Inflammatory macrophage treated with lipopolysaccharide for 4 hours (primary cell): ENCODE measurements around the gene TARBP1.
"Not testable (repeated sequence)": the region's sequence is repeated elsewhere in the genome, so short reads cannot be mapped to it uniquely, and the experiment has no call there.

Experiments used
- DNase-seq: peaks from one replicate; pipeline ENCODE4 v3.0.0-alpha.2; 2020

The TARBP1 gene

DNA sequence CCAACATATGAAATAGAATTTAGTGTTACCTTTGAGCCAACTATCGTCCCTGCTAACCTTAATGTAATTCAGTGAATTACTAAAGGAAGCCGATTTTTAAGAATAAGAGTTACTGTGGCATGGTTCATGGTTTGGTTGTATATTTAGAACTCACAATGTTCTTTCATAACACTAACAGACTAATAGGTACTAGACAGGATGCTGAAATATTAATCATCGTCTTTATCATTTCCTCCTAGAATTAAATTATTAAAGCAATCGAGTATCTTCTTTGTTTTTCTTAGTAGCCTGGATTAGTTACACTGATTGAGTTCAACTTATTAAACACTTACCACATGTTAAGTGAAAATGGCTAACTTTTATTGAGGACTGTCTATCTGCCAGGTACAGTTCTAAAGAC, 47.7 kb downstream of the TARBP1 start:
- DNase-seq, result no peak

DNA sequence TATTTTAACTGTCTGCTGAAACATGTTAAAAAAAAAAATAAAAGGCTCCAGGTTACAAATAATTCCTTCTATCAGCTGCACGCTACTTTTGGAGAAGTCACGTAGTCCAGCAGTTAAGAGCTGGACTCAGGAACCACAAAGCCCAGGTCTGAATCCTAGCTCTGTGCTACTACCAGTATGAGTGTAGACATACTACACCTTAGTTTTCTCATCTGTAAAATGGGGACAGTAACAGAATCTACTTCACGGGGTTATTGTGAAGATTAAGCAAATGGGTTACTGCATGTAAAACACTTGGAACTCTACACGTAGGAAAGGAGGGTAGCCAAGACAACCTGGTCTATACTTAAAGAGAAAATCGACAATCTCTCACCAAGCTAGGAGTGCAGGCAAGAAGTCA, 48.3 kb downstream of the TARBP1 start:
- no peak for DNase-seq

DNA sequence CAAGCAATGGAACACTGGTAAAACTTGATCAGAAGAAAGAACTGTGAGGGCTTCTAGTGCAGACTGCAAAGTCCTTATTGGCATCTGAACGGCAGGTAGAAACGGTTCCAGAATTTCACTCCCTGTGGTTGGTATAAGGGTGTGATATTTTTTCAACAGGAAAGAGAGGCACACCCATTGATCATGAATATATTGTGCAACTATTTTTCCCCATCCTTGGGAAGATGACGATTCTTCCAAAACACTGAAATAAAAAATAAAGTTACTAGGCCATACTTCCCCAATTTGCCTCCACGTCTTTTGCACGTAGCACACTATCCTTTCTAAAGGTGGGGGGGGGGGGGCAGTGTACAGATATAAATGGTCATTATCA, 49.6 kb downstream of the TARBP1 start:
- no peak for DNase-seq

DNA sequence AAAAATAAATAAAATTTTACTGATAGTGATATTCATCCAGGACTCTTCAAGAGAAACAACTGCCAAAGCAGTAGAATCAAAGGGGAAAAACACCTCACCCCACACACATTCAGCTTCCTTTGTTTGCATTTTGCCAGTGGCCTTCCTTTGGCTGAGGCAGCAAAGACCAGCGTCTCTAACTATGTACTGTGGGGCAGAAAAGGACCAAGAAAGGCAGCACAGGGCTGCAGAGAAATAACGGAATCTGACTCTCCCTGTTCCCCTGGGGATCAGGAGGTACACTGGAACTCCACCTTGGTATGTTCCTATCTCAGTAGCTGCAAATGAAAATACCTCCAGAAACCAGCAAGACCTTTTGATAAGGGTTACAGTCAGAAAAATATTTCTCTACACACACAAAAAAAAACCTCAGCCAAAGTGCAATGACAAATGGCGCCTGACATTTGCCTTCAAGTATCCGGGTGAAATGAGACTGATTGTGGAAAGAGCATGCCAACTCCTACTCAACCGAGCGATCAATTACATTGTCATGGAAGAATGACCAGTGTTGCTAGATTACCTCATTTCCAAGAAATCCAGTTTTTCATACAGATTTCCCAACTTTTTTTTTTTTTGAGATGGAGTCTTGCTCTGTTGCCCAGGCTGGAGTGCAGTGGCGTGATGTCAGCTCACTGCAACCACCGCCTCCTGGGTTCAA, 50.9 kb downstream of the TARBP1 start:
- DNase-seq, result no peak

DNA sequence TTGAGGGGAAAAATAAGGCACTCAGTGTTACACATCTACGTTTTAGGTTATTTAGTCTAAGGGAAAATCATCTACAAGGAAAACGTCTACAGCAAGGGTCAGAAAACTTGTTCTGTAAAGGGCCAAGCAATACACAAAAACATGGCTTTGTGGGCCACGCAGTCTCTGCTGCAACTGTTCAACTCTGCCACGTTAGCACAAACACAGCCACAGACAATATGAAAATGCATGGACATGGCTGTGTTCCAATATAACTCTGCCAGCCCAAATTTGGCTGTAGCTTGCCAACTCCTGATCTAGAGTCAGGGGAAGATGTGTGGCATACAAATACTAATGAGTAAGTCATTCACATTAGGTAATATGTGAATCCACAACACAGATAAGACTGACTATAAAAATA, 65.0 kb downstream of the TARBP1 start:
- no peak for DNase-seq

DNA sequence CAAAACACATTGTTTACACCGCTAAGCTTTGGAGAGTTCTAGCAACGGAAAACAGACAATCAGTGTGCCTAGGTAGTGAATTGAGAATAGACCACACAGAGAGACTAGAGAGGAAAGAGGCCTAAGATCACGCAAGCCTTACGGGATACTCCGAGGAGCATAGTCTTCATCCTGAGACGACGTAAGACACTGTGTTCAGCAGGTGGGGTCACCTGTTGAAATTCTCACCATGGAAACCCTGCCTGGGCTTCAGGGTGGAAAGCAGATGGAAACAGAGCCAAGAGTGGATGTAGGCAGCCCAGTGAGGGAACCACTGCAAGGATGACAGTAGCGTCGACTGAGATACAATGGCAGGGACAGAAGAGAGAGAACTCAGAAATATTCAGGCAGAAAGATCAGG, 65.5 kb downstream of the TARBP1 start:
- no peak for DNase-seq

DNA sequence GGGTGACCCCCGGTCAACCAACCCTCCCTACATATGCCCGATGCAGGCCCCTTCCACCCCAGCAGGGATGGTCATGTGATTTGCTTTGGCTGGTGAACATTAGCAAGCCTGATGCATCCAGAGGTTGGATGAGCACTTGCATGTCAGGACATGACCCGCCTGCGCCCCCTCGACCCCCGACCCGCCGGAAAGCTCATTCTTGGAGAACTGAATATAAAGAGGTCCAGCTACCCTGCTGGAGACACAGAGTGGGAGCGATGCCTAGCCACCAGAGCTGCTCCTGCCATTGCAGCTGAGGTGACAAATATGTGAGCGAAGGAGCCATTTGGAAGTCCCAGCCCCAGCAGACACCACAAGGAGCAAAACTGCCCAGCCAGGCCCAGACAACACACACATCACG, 66.1 kb downstream of the TARBP1 start:
- DNase-seq, result no peak

DNA sequence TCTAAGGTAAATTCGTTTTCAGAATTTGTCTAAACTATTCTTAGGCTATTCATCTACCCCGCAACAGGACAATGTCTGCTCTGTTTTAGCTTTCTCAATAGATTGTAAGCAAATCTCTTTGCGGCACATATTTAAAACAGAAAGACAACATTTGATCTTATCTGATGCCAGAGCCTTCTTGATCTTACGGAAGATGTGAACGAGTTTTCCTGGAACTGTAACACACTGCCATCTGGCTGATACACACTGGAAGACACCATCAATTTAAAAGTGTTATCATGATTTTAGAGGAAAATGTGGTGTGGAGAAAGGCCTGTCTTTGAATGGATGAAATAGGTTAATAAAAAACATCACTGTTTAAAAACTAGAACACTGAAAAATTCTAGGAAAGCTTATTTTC, 69.7 kb downstream of the TARBP1 start:
- DNase-seq, result no peak

DNA sequence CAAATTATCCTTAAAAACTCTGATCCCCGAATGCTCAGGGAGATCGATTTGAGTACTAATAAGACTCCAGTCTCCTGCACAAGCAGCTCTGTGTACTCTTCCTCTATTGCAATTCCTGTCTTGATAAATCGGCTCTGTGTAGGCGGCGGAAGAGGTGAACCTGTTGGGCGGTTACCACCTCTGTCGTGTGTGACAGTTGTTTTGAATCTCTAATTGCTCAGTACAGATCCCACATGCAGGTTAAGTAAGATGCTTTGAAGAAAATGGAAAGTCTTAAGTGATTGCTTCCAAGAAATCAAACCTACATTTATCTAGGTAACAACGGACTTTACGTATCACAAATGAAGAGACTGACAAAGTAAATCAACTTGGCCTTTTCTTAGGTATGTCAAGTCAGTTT, 70.2 kb downstream of the TARBP1 start:
- no peak for DNase-seq

DNA sequence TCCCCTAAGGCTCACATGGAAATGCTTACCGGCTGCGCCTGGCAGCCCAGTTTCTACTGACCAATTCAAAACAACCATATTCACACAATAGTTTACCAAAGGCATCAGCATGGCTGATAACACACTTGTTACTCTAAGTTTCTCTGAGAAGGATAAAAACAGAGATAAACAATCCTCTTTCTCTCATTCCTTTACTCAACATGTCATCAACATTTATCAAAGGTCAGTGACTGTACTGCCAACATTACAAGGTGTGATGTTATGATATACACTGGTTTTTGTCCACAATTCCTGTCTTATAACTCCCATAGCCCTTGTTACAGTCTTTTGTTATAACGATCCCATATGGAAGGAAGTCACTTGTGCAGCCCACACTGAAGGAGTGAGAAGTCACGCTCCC, 72.1 kb downstream of the TARBP1 start:
- DNase-seq, result no peak

- no peak for DNase-seq
These were observed 73.3 kb downstream of the TARBP1 start for GRCh38 chr1:234405676-234406075.

GRCh38 chr1:234402939-234403338, 76.0 kb downstream of the TARBP1 start:
- no peak for DNase-seq

- DNase-seq, result no peak
These were observed 77.3 kb downstream of the TARBP1 start for GRCh38 chr1:234401658-234402057.

GRCh38 chr1:234400773-234401172, 78.2 kb downstream of the TARBP1 start:
- peak; percentile 68 for DNase-seq

DNA sequence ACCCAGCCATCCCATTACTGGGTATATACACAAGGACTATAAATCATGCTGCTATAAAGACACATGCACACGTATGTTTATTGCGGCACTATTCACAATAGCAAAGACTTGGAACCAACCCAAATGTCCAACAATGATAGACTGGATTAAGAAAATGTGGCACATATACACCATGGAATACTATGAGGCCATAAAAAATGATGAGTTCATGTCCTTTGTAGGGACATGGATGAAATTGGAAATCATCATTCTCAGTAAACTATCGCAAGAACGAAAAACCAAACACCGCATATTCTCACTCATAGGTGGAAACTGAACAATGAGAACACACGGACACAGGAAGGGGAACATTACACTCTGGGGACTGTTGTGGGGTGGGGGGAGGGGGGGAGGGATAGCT, 79.5 kb downstream of the TARBP1 start:
- not testable (repeated sequence) for DNase-seq

DNA sequence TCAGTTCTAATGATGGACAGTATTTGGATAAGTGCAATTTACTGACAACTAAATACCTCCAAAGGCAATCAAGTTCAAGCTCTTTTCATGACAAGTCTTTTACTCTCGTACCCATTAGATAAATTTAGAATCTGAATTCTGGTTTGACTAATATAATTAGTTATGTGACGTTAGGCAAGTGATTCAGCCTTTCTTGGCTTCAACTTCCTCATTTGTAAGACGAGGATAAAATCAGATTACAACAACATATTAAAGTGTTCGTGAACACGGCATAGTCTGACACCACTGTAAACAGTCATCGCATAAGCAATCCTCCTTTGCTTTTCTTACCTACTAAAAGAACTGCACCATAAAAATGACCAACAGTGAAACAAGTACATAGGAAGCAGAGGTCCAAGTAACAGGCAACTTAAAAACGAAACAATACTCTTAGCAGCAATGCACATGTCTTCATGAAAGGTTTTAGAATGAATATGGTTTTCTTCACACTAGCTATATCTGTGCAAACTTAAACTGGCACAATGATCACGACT, 80.1 kb downstream of the TARBP1 start:
- DNase-seq, result peak; percentile 93

DNA sequence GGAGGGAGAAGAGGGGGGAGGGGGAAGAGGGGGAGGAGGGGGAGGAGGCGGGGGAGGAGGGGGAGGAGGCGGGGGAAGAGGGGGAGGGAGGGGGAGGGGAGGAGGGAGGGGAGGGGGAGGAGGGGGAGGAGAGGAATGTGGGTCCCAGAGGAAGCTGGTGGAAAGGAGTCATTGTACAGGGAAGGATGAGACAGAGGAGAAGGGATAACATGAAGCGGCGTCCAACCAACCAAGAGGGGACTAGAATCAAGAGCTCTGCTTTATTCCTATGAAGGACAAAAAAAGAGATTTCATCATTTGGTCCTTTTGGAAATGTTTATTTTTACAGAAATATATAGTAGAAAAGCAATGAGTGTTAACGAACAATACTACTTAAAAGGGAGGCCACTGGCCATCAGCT, 81.2 kb downstream of the TARBP1 start:
- DNase-seq, result no peak

DNA sequence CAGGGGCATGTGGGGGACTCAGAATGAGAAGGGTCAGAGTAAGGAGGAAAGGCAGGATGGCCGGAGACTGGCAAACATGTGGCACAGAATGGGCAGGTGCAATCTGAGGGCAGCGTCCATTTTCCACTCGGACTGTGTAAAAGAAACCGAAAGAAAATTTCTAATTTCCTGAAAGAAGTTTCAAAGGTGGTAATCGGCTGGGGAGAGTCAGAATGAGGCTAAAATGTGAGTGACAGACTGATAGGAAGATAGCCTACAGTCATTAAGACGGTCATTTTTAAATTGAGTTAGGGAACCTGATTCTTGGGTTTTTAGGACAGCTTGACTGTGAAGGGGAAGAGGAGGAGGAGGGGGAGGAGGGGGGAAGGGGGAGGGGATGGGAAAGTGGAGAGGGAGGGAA, 82.1 kb downstream of the TARBP1 start:
- peak; percentile 51 for DNase-seq

GRCh38 chr1:234396092-234396491, 82.9 kb downstream of the TARBP1 start:
- DNase-seq, result peak; percentile 18

DNA sequence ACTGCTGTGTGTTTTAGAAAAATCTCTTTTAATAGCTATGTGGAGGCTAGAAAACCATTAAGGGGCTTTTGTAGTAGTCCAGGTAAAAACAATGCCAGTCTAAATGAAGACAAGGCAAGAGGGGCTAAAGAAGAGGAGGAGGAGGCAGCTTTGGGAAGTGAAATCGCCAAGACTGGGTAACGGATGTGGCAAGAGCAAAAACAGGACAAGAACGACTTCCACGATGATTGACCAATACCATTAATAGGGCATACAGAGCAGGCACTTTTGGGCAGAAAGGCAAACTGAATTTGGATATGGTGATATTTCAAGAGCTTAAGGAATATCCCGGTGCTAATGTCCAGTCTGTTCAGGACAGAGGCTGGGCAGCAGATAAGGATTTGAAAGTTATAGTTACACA, 83.7 kb downstream of the TARBP1 start:
- DNase-seq, result peak; percentile 63

DNA sequence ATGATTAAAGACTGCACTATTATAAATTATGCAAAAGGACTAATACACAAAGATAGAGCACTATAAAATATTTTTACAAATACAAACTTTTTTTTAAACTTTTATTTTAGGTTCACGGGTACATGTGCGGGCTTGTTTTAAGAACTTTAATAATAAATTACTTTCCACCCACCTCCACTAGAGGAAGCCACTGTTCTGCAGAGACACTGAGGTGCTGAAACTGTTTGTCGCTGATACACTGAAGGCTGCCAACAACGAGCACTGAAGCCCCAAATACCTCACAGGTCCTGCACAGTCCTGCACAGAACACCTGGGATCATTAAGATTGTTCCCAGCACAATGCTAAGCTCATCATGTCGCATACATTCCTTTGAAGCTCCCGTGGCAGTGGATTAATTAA, 85.8 kb downstream of the TARBP1 start:
- DNase-seq, result no peak

- no peak for DNase-seq
These were observed 90.9 kb downstream of the TARBP1 start for GRCh38 chr1:234388094-234388493.

DNA sequence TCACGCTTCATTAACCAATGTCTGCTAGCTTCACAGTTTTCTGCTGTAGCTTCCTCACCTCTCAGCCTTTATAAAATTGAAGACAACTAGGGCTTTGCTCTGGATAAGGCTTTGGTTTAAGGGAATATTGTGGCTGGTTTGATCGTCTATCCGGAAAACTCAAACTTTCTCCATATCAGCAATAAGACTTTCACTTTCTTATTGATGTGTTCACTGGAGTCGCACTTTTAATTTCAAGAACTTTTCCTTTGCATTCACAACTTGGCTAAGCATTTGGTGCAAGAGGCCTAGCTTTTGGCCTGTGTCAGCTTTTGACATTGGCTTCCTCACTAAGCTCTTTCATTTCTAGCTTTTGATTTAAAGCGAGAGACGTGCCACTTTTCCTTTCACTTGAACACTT, 92.9 kb downstream of the TARBP1 start:
- no peak for DNase-seq

DNA sequence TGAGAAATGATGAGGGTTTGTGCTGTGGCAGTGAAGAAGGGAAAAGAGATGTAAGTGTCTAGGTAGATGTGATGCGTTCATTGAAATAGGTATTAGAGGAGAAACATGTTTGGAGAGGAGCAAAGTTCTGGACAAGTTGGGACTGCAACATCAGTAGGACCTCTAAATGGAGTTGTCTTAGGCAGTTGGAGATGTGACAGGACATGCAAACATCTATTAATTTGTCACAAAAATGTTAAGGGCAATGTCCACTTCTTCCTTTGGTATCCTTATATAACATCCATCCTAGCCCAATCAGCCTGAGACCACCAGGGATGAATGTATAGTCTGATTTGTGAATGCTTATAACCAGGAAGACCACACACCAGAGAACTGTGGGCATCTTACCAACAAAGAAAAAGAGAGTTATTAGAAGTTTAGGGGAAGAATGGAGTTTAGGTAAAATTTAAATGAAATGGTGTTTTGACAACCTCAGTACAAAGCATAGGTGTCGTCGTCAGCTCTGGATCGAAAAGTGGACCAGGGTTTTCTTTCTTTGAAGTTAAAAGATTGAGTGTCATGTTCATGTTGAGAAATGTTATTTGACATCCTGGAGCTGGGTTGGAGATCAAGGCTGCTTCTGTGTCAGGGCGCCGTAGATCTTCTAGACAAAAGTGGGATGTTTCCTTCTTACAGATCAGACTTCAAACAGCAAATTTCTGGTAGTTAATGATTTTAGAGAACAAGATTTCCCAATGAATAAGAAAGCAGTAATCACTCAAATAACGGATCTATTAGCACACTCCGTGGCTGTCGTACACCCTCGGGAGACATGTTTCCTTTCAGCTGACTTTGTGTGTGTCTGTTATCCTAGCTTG, 97.1 kb downstream of the TARBP1 start:
- DNase-seq, result no peak
